CD4-positive, alpha-beta T cell treated with Interleukin-10 for 1 hour (primary cell): ENCODE data around the gene CHST13.
"Not testable (repeated sequence)": the region's sequence is repeated elsewhere in the genome, so short reads cannot be mapped to it uniquely, and the experiment has no call there.

Experiments
- DNase-seq: peaks from one replicate; pipeline ENCODE4 v3.0.0-alpha.2; 2020

The CHST13 gene

DNA sequence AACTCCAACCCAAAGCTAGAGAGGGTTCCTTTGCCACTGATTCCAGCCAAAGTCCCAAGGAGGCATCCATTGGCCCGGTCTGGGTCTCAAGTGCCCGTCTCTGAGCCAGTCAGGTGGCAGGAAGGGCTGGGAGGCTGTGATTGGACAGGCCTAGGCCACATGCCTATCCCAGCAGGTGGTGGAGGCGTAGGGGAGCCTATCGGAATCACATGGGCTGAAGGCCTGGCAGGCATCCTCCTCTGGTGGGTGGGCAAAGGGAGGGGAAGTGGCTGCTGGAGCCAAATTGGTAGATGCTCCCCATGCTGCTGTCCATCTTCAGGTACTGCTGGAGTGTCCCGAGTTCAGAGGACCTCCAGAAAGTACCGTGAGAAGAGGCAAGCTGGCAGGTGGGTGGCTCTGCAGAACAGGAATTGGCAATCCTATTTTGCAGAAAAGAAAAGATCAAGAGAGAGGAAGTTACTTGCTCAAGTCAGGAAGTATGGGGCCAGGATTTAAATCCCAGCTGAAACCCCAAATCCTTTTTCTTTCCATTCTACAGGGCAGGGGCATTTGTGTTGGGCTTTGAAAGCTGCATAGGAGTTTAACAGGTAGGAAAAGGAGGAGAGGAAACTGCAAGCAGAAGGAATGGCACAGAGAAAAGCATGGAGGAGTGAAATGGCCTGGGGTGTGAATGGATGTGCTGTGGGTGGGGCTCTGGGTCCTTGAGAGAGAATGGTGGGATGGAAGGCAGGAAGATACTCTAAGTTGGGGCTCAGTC lies 3.7 kb downstream of the CHST13 start:
- no peak for DNase-seq

DNA sequence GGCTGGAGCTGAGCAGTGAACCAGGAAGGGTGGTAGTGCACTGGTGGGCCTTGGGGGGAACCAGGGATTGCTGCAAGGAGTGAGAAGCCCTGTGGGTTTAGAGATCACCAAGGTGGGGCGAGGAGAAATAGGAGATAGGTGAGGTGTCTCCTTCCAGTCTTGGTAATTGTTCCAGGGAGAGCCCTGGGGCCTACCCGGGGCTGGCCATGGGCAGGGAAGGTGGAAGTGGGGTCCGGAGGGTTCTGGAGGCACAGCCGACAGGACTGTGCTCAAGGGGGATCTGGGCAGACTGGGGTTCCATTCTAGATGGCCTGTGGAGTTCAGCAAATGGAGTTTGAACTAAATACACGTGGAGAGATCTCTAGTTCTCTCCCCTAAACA lies 4.5 kb downstream of the CHST13 start:
- no peak for DNase-seq

DNA sequence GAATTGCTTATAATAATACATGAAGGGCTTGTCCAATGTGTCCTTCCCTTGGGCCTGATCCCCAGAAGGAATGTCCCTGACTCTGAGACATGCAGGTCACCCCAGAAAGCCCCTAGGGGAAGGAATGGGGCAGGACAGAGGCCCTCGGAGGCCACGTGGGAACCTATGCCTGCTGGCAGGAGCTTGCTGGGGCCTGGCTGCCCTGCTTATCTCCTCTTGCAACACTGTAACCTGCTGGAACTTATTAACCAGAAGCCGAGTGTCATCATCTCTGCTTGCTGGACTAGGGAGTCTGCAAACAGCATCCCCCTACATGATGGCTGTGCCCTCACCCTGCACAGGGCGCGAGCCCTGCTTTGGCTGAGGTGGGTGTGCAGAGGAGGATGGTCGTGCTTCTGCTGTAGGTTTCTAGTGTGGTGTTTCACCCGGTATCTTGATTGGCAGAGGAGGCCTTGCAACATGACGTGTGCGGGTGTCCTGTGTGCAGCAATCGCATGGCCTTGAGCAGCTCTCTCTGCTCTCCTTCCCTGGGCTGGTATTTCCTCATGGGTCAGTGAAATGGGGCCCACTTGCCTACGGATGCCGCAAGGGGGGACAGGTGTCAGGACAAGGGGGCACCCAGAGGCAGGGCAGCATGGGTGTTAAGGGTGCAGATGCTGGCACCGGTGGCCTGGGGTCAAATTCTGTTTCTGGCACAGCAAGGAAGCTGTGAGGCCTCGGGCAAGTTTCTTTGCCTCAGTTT lies 5.0 kb downstream of the CHST13 start:
- no peak for DNase-seq

DNA sequence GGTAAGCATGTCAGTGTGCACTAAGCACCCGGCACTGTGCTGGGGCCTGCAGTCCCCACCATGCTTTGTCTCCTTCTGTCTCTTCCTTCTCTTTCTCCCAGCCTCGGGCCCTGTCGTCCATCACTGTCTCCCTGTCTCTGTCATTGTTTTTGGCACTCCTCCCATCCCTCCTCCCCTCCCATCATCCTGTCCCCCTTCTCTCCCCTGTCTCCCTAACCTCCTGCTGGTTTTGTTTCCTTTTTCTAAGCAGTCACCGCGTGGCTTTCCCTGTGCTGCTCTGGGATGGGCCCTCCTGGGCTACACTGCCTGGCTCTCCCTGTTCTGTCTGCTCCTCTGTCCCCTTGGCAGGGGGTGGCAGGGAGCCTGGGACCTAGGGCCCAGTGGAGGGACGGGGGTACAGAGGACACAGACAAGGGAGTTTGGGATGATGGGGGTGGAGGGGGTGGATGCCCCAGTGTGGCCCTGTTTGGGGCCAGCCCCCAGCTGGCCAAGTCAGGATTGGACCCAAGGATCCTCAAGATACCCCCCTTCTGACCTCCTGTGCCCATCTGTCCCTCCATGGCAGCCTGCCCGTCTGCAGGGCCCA lies 5.7 kb downstream of the CHST13 start:
- no peak for DNase-seq

DNA sequence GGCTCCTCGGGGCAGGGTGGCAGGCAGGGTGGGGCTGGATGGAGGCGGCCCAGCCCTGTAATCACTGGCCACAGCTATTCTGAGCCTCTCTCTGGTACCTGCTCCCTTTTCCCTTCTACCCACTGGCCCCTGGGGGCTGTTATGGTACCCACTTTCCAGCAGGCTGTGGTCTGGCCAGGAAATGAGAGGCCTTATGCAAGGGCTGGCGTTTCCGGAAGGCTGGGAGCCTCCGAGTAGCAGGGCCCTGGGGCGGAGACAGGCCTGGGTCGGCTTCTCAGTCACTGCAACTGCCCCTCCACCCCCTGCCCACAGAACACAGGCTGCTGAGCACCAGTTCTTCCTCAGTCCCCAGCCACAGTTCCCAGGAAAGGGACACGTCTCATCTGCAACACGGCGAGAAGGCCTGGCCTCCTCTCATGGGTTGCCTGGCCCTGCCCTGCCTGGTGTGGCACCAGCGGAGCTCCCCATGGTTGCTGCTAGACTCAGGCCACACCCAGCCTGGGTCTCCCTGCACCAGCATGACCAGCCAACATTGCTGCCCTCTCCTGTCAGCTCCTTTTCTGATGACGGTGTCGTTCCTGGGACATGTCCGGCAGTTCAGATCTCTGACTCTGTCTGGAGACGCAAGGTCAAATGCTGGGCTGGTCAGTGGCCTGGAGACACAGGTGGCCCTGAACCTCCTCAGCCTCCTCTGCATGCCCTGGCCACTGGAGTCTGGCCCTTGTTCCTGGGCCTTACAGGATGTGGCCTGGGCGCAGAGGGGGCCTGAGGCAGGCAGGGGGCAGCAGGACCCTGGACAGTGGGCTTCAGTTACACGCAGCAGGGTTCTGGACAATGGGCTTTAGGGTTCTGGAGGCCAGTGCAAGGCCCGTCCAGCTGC lies 6.5 kb downstream of the CHST13 start:
- peak; percentile 4 for DNase-seq

DNA sequence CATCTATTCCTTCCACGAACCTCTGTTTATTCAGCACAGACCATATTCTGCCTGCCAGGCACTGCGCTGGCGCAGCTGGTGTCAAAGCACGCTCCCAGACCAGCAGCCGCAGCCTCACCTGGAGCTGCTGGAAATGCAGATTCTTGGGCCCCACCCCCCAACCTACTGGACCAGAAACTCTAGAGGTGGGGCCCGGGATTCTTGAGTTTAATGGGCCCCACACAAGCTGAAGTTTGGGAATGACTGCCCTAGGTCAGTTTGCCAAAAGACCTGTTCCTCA lies 7.0 kb downstream of the CHST13 start:
- no peak for DNase-seq

DNA sequence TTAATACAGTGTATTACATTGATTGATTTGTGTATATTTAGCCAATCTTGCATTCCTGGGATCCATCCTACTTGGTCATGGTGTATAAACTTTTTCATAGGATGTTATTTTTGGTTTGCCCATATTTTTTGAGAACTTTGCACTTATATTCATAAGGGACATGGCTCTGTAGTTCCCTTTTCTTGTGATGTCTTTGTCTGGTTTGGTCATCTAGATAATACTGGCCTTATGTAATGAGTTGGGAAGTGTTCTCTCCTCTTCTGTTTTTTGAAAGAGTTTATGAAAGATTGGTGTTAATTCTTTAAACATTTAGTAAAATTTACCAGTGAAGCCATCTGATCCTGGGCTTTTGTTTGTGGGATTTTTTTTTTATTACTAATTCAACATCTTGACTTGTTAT lies 9.6 kb downstream of the CHST13 start:
- DNase-seq = no peak

DNA sequence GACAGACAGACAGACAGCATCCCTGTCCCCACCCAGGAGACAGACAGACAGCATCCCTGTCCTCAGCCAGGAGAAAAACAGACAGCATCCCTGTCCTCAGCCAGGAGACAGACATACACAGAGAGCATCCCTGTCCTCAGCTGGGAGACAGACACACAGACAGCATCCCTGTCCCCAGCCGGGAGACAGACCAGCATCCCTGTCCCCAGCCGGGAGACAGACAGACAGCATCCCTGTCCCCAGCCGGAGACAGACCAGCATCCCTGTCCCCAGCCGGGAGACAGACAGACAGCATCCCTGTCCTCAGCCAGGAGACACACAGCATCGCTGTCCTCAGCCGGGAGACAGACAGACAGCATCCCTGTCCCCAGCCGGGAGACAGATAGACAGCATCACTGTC lies 10.8 kb downstream of the CHST13 start:
- not testable (repeated sequence) for DNase-seq

DNA sequence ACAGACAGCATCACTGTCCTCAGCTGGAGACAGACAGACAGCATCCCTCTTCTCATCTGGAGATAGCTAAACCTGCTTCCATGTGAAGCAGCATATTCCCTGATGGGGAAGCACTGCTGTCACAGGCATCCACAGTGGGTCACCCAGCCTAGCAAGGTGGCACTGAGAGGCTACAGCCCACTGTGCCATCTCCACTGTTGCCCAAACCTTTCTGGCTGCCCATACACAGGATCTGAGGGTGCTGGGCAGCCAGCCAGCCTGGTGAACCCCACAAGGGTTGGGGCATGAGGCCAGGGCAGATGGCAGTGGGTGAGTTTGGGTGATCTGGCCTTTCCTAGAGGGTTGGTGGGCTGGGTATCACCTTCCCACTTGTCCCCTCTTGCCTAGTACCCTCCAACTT lies 11.7 kb downstream of the CHST13 start:
- no peak for DNase-seq

DNA sequence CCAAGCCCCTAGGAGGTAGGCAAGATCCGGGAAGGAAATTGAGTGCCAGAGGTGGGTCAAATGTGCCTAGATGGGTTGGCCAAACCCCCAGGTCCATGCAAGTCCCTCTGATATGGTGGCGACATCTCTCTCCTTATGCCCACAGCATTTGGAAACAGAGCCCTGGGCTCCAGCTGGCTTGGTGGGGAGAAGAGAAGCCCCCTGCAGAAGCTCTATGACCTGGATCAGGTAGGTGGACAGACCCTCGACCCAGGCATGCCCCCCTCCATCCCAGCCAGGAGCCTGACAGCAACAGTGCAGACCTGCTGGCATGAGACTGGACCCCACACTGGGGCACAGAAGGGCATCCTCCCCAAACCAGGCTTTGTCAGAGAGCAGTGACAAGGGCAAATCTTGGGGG lies 12.2 kb downstream of the CHST13 start:
- no peak for DNase-seq

DNA sequence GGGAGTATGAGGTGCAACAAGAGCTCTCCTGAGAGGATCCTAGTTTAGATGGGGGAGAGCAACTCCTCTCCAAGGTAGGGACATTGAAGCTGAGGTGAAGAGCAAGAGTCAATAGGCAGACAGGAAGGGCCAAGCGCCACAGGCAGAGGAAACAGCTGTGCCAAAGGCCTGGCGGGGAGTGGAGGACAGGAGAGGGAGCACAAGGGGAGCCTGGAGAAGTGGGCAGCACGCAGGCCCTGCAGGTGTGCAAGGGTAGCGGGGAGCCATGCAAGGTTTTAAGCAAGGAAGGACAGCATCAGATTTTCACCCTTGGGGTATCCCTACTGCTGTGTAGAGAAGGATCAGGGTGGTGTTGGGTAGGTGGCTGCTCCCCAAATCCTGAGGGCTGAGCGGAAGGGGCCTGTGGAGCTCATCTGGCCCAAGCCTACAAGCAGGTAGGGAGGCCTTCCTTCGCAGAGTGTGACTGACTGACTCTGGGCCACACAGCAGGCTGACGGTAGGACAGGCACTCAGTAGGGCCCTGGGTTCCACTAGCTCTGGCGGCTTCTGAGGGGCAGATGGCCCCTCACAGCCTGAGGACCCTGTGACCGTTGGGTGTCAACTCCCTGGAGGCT lies 13.3 kb downstream of the CHST13 start:
- no peak for DNase-seq

DNA sequence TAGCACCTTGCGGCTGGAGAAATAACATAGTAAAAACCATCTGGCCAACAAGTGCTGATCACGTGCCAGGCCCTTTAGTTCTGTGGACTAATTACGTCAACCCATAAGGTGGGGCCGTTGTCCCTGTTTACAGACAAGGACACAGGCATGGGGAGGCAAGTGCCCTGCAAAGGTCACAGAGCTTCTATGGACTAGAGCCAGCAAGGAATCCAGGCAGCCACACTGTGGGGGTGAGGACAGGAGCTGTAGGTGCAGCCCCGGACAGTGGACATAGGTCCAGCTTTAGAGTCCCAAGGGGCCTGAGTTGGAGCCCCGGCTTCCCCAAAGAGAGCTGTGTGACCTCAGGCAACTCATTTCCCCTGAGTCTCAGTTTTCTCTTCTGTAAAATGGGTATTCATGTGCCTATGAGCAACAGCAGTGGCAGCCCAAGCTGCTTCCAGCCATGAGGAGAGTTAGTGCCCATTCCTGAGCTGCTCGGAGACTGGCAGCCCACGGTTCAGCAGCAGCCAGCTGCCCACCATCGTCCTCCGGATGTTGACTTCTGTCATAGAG lies 13.9 kb downstream of the CHST13 start:
- no peak for DNase-seq

DNA sequence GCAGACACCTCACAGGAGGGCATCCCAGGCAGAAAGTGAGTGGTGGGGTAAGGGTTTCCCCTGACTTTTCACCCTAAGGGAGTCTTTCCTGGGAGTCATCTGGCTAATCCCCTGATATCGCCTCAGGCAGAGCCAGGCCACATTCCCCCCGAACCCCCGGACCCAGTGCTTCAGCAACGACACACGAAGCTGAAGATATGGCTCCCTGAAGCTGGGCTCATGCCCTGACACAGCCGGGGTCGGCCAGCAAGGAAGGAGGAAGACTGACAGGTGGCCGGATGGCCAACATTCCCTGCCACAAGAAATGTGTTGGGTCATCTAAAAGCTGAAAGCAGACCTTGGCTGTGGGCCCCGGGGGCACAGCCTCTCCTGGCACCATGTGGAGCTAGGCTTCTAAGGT lies 14.4 kb downstream of the CHST13 start:
- DNase-seq = no peak

DNA sequence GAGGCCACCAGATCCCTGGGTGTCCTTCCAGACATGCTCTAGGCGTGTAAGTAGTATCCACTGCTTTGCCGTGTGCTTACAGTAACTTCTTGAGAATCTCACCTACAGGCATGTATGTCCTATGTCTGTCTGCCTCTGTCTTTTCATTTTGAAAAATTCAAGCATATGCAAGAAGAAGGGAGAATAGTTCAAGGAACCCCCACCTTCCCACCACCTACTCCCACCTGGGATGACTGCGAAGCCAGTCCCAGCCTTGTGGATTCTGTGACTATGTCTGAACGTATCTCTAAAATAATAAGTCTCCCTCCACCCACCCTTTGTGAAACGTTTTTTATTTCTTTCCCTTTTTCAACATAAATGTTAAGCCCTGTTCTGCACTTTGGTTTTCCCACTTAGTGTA lies 15.0 kb downstream of the CHST13 start:
- DNase-seq = no peak

DNA sequence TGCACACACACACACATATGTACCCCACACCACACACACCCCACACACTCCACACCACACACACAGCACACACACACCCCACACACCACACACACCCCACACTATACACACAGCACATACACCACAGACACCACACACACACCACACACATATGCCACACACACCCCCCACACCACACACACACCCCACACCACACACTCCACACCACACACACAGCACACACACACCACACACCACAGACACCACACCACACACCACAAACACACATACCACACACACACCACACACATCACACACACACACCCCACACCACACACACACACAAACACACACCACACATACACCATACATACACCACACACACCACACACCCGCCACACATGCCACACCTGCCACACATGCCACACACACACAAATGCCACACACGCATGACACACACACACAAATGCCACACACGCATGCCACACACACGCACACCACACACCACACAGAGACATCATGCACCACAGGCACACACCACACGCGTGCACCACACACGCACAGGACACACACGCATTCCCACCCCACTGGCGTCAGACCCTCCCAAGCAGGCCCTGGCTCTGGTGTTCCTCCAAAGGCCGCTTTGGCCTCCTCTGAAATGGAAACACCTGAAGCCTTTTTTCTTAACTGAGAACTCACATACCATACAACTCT lies 15.7 kb downstream of the CHST13 start:
- DNase-seq = no peak

DNA sequence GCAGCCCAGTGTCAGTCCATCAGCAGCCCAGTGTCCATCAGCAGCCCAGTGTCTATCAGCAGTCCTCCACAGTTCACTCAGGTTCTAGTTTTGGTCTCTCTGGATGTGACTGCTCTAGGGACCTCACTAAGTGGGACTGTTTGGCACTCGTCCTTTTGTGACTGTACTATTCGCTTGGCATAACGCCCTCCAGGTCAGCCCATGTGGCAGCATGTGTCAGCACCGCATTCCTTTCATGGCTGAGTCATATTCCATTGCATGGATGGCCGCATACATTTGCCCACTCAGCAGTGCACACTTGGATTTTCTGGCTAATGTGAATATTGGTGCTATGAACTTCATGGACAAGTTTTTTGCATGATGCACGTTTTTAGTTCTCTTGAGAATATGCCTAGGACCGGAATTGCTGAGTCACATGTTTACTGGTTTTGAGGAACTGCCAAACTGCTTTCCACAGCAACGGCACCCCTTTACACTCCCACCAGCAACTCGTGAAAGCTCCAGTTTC lies 16.4 kb downstream of the CHST13 start:
- no peak for DNase-seq

DNA sequence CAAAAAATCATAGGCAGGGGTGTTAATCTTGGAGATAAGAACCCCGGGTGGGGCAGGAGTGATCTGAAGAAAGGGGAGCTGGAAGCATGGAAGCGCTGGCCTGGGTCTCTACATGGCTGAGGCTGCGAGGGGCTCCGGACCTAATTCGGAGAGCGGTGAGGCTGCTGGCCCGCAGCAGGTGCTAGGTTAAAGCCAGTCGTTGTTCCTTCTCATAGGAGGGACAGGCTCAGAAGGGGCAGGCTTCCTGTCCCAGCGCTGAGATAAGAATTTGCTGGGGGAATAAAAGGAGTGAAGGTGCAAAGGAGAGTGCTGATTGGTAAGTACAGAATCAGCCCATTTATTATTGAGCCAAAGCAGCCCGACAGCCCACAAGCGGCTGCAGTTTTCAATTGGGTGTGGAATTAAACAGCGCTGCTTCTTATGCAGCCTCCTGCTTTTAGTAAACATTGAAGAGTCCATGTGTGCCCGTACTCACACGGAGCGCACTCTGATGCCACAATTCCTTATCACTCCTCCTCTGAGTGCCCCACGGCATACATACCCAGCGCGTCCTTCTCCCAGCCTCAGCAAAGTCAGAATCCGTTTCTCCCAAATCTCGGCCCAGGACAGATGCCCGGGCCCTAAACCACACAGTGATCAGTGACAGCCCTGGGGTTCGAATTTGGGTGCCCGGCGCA lies 17.1 kb downstream of the CHST13 start:
- DNase-seq = no peak

DNA sequence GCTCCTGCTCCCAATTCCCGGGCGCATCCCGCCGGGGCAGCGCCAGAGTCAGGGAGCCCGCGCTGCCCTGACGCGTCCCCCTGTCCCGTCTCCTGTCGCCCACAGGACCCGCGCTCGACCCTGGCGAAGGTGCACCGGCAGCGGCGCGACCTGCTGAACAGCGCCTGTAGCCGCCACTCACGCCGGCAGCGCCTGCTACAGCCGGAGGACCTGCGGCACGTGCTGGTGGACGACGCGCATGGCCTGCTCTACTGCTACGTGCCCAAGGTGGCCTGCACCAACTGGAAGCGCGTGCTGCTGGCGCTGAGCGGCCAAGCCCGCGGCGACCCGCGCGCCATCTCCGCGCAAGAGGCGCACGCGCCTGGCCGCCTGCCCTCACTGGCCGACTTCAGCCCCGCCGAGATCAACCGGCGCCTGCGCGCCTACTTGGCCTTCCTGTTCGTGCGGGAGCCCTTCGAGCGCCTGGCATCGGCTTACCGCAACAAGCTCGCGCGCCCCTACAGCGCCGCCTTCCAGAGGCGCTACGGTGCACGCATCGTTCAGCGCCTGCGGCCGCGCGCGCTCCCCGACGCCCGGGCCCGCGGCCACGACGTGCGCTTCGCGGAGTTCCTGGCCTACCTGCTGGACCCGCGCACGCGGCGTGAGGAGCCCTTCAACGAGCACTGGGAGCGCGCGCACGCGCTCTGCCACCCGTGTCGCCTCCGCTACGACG lies 17.8 kb downstream of the CHST13 start:
- DNase-seq = no peak

DNA sequence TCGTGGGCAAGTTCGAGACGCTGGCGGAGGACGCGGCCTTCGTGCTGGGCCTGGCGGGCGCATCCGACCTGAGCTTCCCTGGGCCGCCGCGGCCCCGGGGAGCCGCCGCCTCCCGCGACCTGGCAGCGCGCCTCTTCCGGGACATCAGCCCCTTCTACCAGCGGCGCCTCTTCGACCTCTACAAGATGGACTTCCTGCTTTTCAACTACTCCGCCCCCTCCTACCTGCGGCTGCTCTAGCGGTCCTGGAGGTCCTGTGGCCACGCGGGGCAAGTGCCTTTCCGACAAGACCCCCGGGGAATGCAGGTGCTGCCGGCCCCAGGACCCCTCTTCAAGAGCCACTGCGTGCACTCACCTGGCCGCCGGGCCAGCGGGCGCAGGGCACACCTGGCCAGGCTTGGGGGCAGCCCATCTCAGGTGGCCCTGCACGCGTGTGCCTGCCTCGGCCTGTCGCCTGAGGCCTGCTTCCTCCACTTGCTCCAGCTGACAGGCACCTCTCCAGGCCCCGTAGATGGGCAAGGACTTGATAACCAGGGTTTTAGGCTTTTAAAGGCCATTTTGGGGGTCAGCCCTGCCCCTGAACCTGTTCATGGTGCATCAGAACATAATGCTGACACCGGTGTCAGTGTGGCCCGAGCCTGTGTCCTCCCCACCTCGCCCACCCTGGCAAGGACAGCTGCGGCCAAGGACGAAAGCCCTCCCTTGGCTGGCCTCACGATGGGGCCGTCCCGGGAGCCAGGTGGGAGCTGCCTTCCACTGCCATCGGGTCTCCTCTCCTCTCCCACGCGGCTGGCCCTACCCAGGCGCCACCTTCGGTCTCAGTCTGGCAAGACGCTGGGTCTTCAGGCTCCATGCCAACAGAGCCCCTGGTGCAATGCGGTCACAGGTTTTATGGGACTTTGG lies 18.6 kb downstream of the CHST13 start:
- no peak for DNase-seq
